GM23248 (cell line): ENCODE data around the gene LMO2. TPM values are rescaled to one million over a fixed set of nuclear protein-coding genes. Genes with fewer than 3 reads are reported as not detected.

Source experiments
- DNase-seq: peaks from one replicate; pipeline ENCODE4 v3.0.0-alpha.2; 2015
- H2AFZ ChIP-seq: fragments of 200-600 bp; sonication (generic); 2 replicates; pipeline ENCODE4 v1.6.1; 2016; ENCODE audit warnings: antibody characterized with exemption
- H3F3A ChIP-seq: fragments of 200-600 bp; sonication (generic); 2 replicates; pipeline ENCODE4 v1.6.1; 2016; ENCODE audit warnings: mild to moderate bottlenecking, antibody characterized with exemption, mixed run types; ENCODE audit not compliant: insufficient read depth
- H3K27ac ChIP-seq: fragments of 200-600 bp; sonication (generic); 2 replicates; pipeline ENCODE4 v1.5.1; 2016; ENCODE audit warnings: mild to moderate bottlenecking
- H3K27me3 ChIP-seq: fragments of 200-600 bp; sonication (generic); replicated peaks from 2 replicates; pipeline ENCODE4 v1.6.1; 2016; ENCODE audit warnings: mild to moderate bottlenecking; ENCODE audit not compliant: insufficient read depth
- H3K36me3 ChIP-seq: fragments of 200-600 bp; sonication (generic); 2 replicates; pipeline ENCODE4 v1.6.1; 2016; ENCODE audit warnings: low read depth, mild to moderate bottlenecking
- H3K4me1 ChIP-seq: fragments of 200-600 bp; sonication (generic); 2 replicates; pipeline ENCODE4 v1.6.1; 2016; ENCODE audit warnings: mild to moderate bottlenecking; ENCODE audit not compliant: insufficient read depth
- H3K4me2 ChIP-seq: fragments of 200-600 bp; sonication (generic); one replicate; pipeline ENCODE4 v1.6.1; 2016; ENCODE audit warnings: mild to moderate bottlenecking; ENCODE audit not compliant: unreplicated experiment
- H3K4me3 ChIP-seq: fragments of 200-600 bp; sonication (generic); 2 replicates; pipeline ENCODE4 v1.5.1; 2016; ENCODE audit warnings: mild to moderate bottlenecking
- H3K79me2 ChIP-seq: fragments of 200-600 bp; sonication (generic); 2 replicates; pipeline ENCODE4 v1.6.1; 2016; ENCODE audit warnings: mild to moderate bottlenecking; ENCODE audit not compliant: insufficient read depth
- H3K9ac ChIP-seq: fragments of 200-600 bp; sonication (generic); 2 replicates; pipeline ENCODE4 v1.6.1; 2016; ENCODE audit warnings: mild to moderate bottlenecking
- H3K9me2 ChIP-seq: fragments of 200-600 bp; sonication (generic); 2 replicates; pipeline ENCODE4 v1.6.1; 2016; ENCODE audit warnings: mixed run types, mild to moderate bottlenecking, moderate library complexity; ENCODE audit not compliant: insufficient read depth
- H3K9me3 ChIP-seq: fragments of 200-600 bp; sonication (generic); one replicate; pipeline ENCODE4 v1.6.1; 2017; ENCODE audit warnings: low read depth
- H4K20me1 ChIP-seq: fragments of 200-600 bp; sonication (generic); 2 replicates; pipeline ENCODE4 v1.6.0; 2016; ENCODE audit not compliant: insufficient read depth
- EZH2 ChIP-seq: fragments of 200-600 bp; sonication (generic); IDR thresholded peaks from 2 replicates; pipeline ENCODE4 v1.6.1; 2018; ENCODE audit warnings: antibody characterized with exemption, mild to moderate bottlenecking; ENCODE audit not compliant: insufficient read depth, poor library complexity, severe bottlenecking
- EZH2phosphoT487 ChIP-seq: fragments of 200-600 bp; sonication (generic); IDR thresholded peaks from 2 replicates; pipeline ENCODE4 v1.6.1; 2018; ENCODE audit warnings: antibody characterized with exemption, moderate library complexity, mild to moderate bottlenecking, low read depth; ENCODE audit not compliant: insufficient read depth
- WGBS, 2 experiments: methylation state at CpG; one replicate each; pipeline ENCODE4 v1.1.6; 2015 to 2017; ENCODE audit warnings: low lambda C conversion rate in 2 of 2, low coverage in 1 of 2; ENCODE audit errors: missing lambda C conversion rate in 2 of 2; 5-methylcytosine and 5-hydroxymethylcytosine counted together
- in situ Hi-C: fragments of 300-500 bp; cut with MboI; formaldehyde crosslinking; loops from 2 replicates; pipeline ENCODE4 v1.15.0; 2020
- polyA plus RNA-seq: library from polyadenylated mRNA; unstranded; fragments of >200 nt; fragmentation: Nextera tagmentation; extraction: Ambion mirVana; gene quantifications from 2 replicates; pipeline ENCODE4 v1.2.1, GENCODE V29; 2016
- total RNA-seq: library from RNA; depleted of rRNA; stranded (reverse); fragments of >200 nt; shearing (Covaris generic); gene quantifications from 2 replicates; pipeline ENCODE4 v1.2.3, GENCODE V29; 2014

Gene LMO2
- total and polyA plus RNA-seq, 2 experiments from 2014 or later = not detected

- no peaks in the 10 kb centered on the region for H3K9me3 ChIP-seq
- no peak overlapping the region for H3K4me2 ChIP-seq
These were observed 24.9 kb upstream of the LMO2 start for GRCh38 chr11:33916736-33917135.

DNA sequence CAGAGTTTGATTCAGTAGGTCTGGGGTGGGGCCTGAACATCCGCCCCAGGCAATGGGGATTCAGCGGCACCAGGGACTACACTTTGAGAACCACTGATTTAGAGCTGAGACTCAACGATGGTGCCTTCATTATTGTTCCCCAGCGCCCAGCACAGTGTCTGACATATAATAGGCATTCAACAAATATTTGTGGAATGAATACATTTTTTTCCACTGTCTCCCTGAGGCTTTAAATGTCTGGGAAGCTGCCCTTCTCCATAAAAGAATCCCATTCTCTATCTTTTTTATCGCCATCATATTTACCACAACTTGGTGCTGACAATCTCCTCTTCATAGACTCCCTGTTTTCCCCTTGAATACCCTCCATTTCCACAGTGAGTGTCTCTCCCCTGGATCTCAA lies 23.6 kb upstream of the LMO2 start:
- H3K9me2 ChIP-seq = no peaks in the 10 kb centered on the region
- DNase-seq = no peak
- no peak overlapping the region for H3K4me2 ChIP-seq
- no peaks in the 10 kb centered on the region for H3K9me3 ChIP-seq
- H3K4me3 ChIP-seq = no peak overlapping the region
- no peak overlapping the region for H2AFZ ChIP-seq
- no peaks in the 10 kb centered on the region for H3K36me3 ChIP-seq
- H3K79me2 ChIP-seq = no peaks in the 10 kb centered on the region
- peaks cover 39% of the 10 kb centered on the region for H3K27me3 ChIP-seq
- no peak overlapping the region for H3K9ac ChIP-seq
- WGBS, 2 experiments = 77 to 78% methylated on average over 5 of the region's 5 CpGs
- peaks cover 11% of the 10 kb centered on the region for H3K4me1 ChIP-seq
- in situ Hi-C loops = no loop called here
- H3K27ac ChIP-seq = no peak overlapping the region
- peaks cover 19% of the 10 kb centered on the region; the same call in 1 of the 2 replicates for H3F3A ChIP-seq
- no peaks in the 10 kb centered on the region for H4K20me1 ChIP-seq
- TF ChIP-seq EZH2 = no peak
- TF ChIP-seq EZH2phosphoT487 = no peak

More at GRCh38 chr11:33916736-33917135, 24.9 kb upstream of the LMO2 start:
- Histone ChIP-seq H3K36me3 (no peaks in the 10 kb centered on the region), H3K9ac (no peak overlapping the region), H3K4me3 (no peak overlapping the region), H3K27ac (no peak overlapping the region), H3K9me2 (no peaks in the 10 kb centered on the region), H3K27me3 (peaks cover 44% of the 10 kb centered on the region), H3K4me1 (peaks cover 8% of the 10 kb centered on the region), H4K20me1 (no peaks in the 10 kb centered on the region), H2AFZ (no peak overlapping the region), H3K79me2 (no peaks in the 10 kb centered on the region), H3F3A (peaks cover 14% of the 10 kb centered on the region; the same call in 1 of the 2 replicates)
- TF ChIP-seq EZH2 (no peak), EZH2phosphoT487 (no peak)
- DNase-seq = no peak
- in situ Hi-C loops = no loop called here

GRCh38 chr11:33913991-33914390 lies 22.1 kb upstream of the LMO2 start:
- Histone ChIP-seq H3K4me3 (no peak overlapping the region), H2AFZ (no peak overlapping the region), H3K9ac (no peak overlapping the region), H3K4me1 (peaks cover 16% of the 10 kb centered on the region), H3K27ac (no peak overlapping the region), H4K20me1 (no peaks in the 10 kb centered on the region), H3K36me3 (no peaks in the 10 kb centered on the region), H3K4me2 (no peak overlapping the region), H3K9me2 (no peaks in the 10 kb centered on the region), H3K9me3 (no peaks in the 10 kb centered on the region), H3K27me3 (peaks cover 40% of the 10 kb centered on the region), H3F3A (peaks cover 19% of the 10 kb centered on the region; the same call in 1 of the 2 replicates), H3K79me2 (no peaks in the 10 kb centered on the region)
- WGBS, 2 experiments = 56 to 66% methylated on average over 2 of the region's 2 CpGs
- TF ChIP-seq EZH2phosphoT487 (no peak), EZH2 (no peak)
- in situ Hi-C loops = no loop called here
- no peak for DNase-seq

- Histone ChIP-seq H3K4me2 (no peak overlapping the region), H3K27ac (0 out of 2 replicates have a peak overlapping the region, but pooled peaks have one; percentile 9)
- WGBS, 2 experiments = 5 to 9% methylated on average over 12 of the region's 12 CpGs
These were observed 20.8 kb upstream of the LMO2 start for GRCh38 chr11:33912405-33913361.

More at GRCh38 chr11:33912405-33913361, 20.8 kb upstream of the LMO2 start:
- no peak overlapping the region for H3K4me3 ChIP-seq
- no peaks in the 10 kb centered on the region for H3K36me3 ChIP-seq
- H2AFZ ChIP-seq = no peak overlapping the region
- H3K9me3 ChIP-seq = no peaks in the 10 kb centered on the region
- in situ Hi-C loops = no loop called here
- H3K9me2 ChIP-seq = no peaks in the 10 kb centered on the region
- peaks cover 45% of the 10 kb centered on the region for H3K27me3 ChIP-seq
- H3K79me2 ChIP-seq = no peaks in the 10 kb centered on the region
- H3F3A ChIP-seq = peaks cover 19% of the 10 kb centered on the region; the same call in 1 of the 2 replicates
- DNase-seq = peak; percentile 96
- H3K4me1 ChIP-seq = peaks cover 16% of the 10 kb centered on the region
- H3K9ac ChIP-seq = no peak overlapping the region
- no peak for TF ChIP-seq EZH2phosphoT487
- TF ChIP-seq EZH2 = no peak
- no peaks in the 10 kb centered on the region for H4K20me1 ChIP-seq
